Thoracic aorta (tissue), 2 donors: Measurements from ENCODE around the gene KCNAB1. TPM values are rescaled to one million over a fixed set of nuclear protein-coding genes. Genes with fewer than 3 reads are reported as not detected.
A peak's percentile ranks its signal among the peaks of the same experiment; 100 is the strongest.
"Not testable (repeated sequence)": the region's sequence is repeated elsewhere in the genome, so short reads cannot be mapped to it uniquely, and the experiment has no call there.

Source experiments
- ATAC-seq: fragments of 150-250 bp; one replicate; pipeline ENCODE4 v1.8.0; 2017; ENCODE audit warnings: low read depth; ENCODE audit not compliant: insufficient number of reproducible peaks, low FRiP score
- DNase-seq: peaks from one replicate; pipeline ENCODE4 v3.0.0-alpha.2; 2020; ENCODE audit warnings: low spot score
- H3K27ac ChIP-seq, 2 donors: fragments of 200-600 bp; sonication (generic); 1 replicate in 1 of 2; 2 replicates in 1 of 2; pipeline ENCODE4 v1.5.1; 2016; ENCODE audit warnings: mild to moderate bottlenecking in 2 of 2, moderate library complexity in 2 of 2
- H3K27me3 ChIP-seq: fragments of 200-600 bp; sonication (generic); replicated peaks from 2 replicates; pipeline ENCODE4 v1.6.0; 2016; ENCODE audit warnings: mild to moderate bottlenecking; ENCODE audit not compliant: insufficient read depth
- H3K36me3 ChIP-seq: fragments of 200-600 bp; sonication (generic); one replicate; pipeline ENCODE4 v1.5.1; 2016
- H3K4me1 ChIP-seq, 2 donors: fragments of 200-600 bp; sonication (generic); 1 replicate in 1 of 2; 2 replicates in 1 of 2; pipeline versions ENCODE4 v1.5.1 to v1.6.0; 2016; ENCODE audit warnings: low read depth in 2 of 2, mild to moderate bottlenecking in 1 of 2; ENCODE audit not compliant: control insufficient read depth in 1 of 2
- H3K4me3 ChIP-seq: fragments of 200-600 bp; sonication (generic); 2 replicates; pipeline ENCODE4 v1.5.1; 2016; ENCODE audit warnings: mild to moderate bottlenecking
- H3K9me3 ChIP-seq: fragments of 200-600 bp; sonication (generic); 2 replicates; pipeline ENCODE4 v1.5.1; 2016
- CTCF ChIP-seq: fragments of 200-600 bp; sonication (generic); IDR thresholded peaks from one replicate; pipeline ENCODE4 v1.5.1; 2019; ENCODE audit warnings: antibody characterized with exemption
- total RNA-seq, 2 donors: library from RNA; depleted of rRNA; stranded (reverse); fragments of >200 nt; gene quantifications; one replicate each; pipeline versions ENCODE4 v1.1.0 to v1.2.3, GENCODE V29; 2016

KCNAB1 gene
- total RNA-seq, 2 donors from 2014 or later: 12.2 to 14.2 TPM

DNA sequence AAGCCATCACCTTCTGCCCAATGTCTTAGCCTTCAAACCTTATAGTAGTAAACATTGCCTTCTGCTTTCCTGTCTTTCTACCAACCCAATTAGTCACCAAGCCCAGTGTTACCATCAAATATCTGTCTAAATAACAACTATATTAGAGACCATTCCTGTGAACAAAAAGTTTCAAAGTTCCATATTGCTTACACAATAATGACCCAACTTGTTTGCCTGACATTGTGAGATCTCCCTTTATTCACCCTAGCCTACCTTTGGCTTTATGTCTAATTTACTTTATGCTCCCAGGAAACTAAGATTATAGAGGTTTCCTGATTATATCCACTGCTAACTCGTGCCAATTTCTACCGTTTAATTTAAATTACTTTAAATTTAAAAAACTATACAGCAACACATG lies 26.0 kb upstream of the KCNAB1 start:
- H3K4me3 ChIP-seq: no peak overlapping the region
- no peaks in the 10 kb centered on the region for H3K36me3 ChIP-seq
- no peaks in the 10 kb centered on the region for H3K27me3 ChIP-seq
- no peak for ATAC-seq
- TF ChIP-seq CTCF: no peak
- H3K27ac ChIP-seq: no peak overlapping the region
- H3K9me3 ChIP-seq: no peaks in the 10 kb centered on the region
- peaks cover 0 to 13% of the 10 kb centered on the region in 2 donors for H3K4me1 ChIP-seq
- no peak for DNase-seq

DNA sequence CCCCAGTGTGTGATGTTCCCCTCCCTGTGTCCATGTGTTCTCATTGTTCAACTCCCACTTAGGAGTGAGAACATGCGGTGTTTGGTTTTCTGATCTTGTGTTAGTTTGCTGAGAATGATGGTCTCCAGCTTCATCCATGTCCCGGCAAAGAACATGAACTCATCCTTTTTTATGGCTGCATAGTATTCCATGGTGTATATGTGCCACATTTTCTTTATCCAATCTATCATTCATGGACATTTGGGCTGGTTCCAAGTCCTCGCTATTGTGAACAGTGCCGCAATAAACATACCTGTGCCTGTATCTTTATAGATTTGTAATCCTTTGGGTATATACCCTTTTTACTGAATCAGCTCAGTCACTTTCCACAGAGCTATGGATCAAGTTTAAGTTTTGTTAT lies 24.7 kb upstream of the KCNAB1 start:
- H3K9me3 ChIP-seq, H3K36me3 ChIP-seq, H3K27me3 ChIP-seq, ATAC-seq, H3K4me3 ChIP-seq, H3K27ac ChIP-seq, DNase-seq: not testable (repeated sequence)
- peaks cover 0 to 13% of the 10 kb centered on the region in 2 donors for H3K4me1 ChIP-seq

DNA sequence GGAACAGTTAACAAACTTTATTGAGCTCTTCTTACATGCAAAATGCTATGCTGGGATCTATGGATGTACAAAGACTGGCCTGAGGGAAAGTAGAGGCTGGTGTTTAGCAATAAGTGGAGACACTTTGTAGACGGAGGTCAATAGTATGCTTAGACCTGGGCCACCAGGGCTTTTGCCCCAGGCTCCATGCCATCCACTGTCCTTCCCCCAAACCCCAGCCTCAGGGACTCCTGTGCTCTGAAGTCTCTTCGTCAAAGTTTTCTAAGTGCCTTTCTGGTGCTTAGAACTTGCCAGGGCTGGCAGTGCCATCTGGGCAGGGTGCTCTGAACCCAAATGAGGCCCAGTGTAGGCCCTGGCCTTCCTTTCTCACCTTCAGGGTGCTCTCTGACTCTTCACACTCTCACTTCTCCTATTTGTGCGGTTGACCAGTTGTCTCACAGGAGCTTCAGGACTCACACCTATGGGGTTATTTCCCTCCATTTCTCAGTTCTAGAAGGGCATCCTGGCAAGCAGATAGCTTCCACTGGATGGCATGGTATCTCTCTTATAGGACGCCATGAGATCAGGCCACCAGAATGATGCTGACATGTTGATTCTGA lies 21.8 kb upstream of the KCNAB1 start:
- no peak for TF ChIP-seq CTCF
- no peaks in the 10 kb centered on the region for H3K9me3 ChIP-seq
- ATAC-seq: no peak

DNA sequence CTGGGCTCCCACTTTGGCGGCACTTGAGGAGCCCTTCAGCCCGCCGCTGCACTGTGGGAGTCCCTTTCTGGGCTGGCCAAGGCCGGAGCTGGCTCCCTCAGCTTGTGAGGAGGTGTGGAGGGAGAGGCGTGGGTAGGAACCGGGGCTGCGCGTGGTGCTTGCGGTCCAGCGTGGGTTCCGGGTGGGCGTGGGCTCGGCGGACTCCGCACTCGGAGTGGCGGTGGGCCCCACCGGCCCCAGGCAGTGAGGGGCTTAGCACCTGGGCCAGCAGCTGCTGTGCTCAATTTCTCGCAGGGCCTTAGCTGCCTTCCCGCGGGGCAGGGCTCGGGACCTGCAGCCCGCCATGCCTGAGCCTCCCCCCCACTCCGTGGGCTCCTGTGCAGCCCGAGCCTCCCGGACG lies 21.0 kb upstream of the KCNAB1 start:
- H3K4me3 ChIP-seq, DNase-seq, H3K27me3 ChIP-seq, ATAC-seq, H3K27ac ChIP-seq, H3K36me3 ChIP-seq, H3K9me3 ChIP-seq: not testable (repeated sequence)
- H3K4me1 ChIP-seq: peaks cover 8 to 35% of the 10 kb centered on the region in 2 donors

More for the DNA sequence above, 21.8 kb upstream of the KCNAB1 start:
- peaks cover 8 to 29% of the 10 kb centered on the region in 2 donors for H3K4me1 ChIP-seq
- no peaks in the 10 kb centered on the region for H3K27me3 ChIP-seq
- H3K27ac ChIP-seq: no peak overlapping the region
- no peaks in the 10 kb centered on the region for H3K36me3 ChIP-seq
- DNase-seq: no peak
- no peak overlapping the region for H3K4me3 ChIP-seq

- ATAC-seq, H3K27me3 ChIP-seq, H3K9me3 ChIP-seq, H3K27ac ChIP-seq, DNase-seq, H3K36me3 ChIP-seq, H3K4me3 ChIP-seq: not testable (repeated sequence)
- peaks cover 8 to 42% of the 10 kb centered on the region in 2 donors for H3K4me1 ChIP-seq
These were observed 20.4 kb upstream of the KCNAB1 start for GRCh38 chr3:156099984-156100383.

- H3K4me3 ChIP-seq: no peak overlapping the region
- peaks cover 8 to 48% of the 10 kb centered on the region in 2 donors for H3K4me1 ChIP-seq
- no peak for ATAC-seq
- H3K9me3 ChIP-seq: no peaks in the 10 kb centered on the region
- peak overlapping the region; percentile 53 to 57 for H3K27ac ChIP-seq
- TF ChIP-seq CTCF: no peak
- H3K36me3 ChIP-seq: no peaks in the 10 kb centered on the region
- DNase-seq: no peak
- no peaks in the 10 kb centered on the region for H3K27me3 ChIP-seq
These were observed 18.0 kb upstream of the KCNAB1 start for GRCh38 chr3:156102267-156102931.
